HG02852 (cell line): ENCODE measurements around the gene EXOC4.

Source experiments
- ATAC-seq: cut with Tn5 transposase; IDR thresholded peaks from one replicate; pipeline ENCODE4 v1.9.1; 2021; ENCODE audit warnings: mild to moderate bottlenecking, moderate library complexity; ENCODE audit not compliant: unreplicated experiment

EXOC4 gene

DNA sequence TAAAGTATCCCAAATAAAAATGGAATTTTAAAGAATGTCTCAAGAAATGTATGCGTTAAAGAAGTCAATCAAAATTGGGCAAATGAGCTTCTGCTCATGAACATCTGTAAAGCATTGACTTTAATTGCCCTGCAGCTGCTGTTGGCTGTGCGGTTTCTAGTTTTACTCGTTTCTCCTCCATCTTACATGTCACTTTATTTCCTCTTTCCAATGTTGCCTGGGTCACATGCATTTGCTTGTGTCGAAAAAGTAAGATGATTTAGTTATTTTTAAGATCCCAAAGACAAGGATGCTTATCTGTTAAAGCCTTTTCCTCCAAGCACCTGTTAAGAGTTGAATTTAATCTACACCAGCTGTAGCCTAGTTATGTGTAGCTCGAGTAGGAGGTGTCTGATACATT lies 310.4 kb downstream of the EXOC4 start:
- ATAC-seq, result no peak

DNA sequence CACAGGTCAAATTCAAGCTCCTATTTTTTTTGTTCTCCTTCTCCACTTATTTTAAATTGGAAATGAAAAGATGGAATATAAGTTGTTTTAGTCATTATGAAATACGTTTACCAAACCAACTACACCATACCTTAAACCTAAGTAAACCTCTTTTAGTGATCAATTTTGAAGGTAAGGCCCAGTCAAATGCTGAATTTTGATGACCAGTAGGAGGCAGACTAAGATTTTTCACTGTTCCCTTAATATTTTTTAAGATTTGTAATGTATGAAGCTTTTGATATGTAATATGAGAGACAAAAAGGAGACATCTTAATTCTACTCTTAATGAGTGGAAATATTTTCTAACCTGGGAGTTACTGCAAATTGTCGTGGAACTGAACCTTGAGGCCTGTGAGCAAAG lies 311.6 kb downstream of the EXOC4 start:
- ATAC-seq, result no peak

DNA sequence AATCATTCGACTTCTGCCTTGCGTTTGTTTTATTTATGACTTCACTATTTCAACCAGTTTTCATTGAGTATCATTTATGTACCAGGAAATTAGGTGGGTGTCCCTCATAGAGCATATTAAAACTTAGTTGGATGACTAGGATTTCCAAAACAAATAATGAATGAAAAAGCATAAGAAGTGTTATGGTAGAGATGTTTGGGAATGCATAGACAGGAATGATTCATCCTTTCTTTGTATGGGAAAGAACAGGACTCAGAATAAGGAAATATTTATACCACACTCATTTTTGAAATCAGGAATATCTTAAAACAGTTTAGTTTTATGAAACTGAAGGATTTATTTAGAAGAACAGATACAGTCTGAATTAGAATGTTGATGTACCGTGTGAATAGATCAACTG lies 315.7 kb downstream of the EXOC4 start:
- ATAC-seq, result no peak

DNA sequence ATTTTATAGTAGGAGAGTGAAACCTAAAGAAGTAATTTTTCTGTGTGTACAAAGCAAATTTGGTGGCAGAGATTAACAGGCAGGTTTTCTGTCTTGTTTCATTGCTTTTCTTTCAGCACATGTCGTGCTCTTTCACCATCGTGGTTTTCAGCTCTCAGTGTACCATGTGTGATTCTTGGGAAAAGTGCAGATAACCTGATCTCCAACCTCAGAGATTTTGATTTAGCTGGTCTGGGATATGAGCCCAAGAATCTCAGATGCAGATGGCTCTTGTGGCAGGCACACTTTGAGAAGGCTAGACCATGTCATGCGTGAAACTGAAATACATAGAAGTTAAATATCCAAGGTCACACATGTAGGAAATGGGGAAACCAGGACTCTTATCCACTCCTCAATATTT lies 317.4 kb downstream of the EXOC4 start:
- no peak for ATAC-seq

DNA sequence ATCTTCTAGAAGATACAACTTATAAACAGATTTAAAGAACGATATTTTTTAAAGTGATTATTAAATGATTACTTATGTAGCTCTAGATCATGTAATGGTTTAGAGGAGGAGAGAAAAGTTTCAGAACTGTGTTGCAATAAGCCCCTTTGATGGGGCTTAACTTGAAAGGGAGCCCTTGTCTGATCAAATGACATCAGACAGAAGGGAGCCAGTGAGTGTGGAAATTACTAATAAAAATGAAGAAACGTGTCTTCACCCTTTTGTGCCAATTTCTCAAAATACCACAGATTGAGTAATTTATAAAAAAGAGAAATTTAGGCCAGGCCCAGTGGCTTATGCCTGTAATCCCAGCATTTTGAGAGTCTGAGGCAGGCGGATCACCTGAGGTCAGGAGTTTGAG lies 318.2 kb downstream of the EXOC4 start:
- ATAC-seq, result no peak

DNA sequence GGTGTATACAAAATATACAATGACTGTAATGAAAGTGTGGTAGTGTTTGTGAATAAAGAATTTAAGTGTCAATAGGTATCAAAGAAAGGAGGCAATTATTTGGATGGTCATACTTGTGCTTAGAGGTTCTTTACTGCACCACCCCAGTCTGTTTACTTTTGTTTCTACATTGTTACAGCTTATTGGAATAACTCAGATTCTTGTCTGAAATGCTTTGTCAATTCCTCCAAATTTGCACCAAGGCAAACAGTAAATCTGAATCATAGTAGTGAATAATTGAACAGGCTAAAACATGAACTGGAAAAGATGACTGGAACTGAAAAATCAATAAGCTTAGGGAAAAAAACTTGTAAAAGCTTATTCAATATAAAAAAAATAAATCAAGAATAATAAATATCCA lies 319.2 kb downstream of the EXOC4 start:
- no peak for ATAC-seq

DNA sequence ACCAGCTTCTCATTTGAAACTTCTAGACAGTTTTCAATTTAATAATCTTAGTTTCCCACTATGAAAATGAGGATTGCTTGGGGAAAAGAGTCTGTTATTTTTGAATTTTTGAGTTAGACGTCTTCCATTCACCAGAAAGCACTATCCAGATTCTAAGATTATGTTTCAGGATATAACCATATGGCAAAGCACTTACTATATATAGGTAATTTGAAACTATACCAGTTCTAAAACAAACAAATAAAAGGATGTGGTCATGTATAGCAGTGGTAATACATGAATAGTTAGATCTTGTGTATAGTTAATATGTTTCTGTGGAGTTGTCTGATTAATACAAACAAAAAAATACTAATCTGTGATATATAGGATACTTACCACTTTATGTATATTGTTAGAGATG lies 320.0 kb downstream of the EXOC4 start:
- no peak for ATAC-seq

DNA sequence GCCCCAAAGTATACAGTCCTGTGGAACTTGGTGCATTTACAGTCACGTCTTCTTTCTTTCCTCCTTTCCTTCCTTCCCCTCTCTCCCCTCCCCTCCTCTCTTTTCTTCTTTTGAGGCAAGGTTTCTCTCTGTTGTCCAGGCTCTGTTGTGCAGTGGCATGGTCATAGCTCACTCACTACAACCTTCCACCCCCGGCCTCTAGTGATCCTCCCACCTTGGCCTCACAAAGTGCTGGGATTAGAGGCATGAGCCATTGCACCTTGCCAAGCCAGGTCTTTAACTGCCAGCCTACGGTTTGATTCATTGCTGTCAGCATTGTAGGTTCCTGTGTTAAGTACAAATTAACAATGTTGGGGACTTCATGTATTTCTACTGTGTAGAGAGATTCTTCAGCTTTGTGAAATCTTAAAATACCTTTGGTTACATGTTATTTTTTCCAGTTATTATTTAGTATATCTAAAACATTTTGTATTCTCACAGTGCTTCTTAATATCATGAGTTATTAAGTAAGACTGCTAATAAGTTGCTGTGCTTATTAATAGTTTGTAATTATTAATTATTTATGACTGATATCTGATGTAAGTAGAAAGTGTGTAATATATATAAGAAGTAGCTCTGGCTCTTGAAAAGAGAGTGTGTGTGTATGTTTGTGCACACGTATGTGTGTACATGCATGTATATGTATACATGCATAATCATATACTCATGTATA lies 320.8 kb downstream of the EXOC4 start:
- no peak for ATAC-seq

DNA sequence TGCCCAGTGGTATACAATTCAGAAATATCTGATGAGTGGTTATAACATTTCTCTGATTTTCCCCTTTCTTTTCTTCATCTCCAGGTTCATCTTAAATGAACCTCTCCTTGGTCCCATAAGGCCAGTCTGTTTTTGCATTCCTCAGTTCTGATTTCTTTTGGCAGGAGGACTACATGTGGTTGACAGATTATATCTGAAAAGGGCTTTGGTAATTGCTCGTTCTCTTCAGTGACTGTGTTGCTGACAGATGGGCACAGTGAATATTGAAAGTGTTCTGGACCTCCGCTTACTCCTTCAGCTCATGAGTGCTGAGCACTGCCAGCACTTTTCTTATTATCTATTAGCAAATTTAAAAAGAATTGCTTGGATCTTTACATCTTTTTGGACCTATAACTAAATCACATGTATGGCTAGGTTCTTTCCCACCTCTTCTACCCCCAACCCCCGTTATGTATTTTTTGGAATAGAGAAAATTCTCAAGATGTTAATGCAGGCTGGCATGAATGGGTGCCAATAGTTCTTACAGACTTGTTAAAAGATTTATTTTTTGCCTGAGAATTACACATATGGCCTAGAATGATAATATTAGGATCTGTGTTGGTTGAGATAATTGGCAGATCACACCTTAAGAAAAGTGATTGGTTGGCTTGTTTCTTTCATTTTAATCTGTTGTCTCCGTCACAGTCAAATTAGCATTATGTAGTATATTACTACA lies 323.0 kb downstream of the EXOC4 start:
- no peak for ATAC-seq

DNA sequence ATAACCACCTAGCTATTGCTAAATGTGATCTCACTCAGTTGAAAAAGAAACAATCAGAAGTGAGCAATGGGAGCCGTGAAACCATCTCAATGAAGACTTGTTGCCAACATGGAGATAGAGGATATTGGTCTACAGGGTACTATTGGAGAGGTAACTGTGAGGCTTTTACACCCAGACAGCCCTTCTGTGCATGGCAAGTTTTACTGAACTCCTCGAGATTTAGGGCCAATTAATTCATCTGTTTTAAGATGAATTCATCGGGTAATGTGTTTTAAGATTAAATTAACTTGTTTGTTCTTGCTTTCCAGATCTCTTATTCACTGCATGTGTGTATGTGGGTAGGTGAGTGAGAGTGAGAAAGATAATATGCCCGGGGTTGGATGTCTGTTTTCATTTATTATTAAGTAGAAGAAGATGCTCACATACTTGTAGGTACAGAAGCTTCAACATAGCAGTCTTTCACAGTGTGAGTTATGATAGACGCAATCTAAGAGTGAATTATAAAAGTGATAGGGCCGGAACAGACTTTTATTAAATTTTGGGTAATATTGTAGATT lies 323.8 kb downstream of the EXOC4 start:
- no peak for ATAC-seq

DNA sequence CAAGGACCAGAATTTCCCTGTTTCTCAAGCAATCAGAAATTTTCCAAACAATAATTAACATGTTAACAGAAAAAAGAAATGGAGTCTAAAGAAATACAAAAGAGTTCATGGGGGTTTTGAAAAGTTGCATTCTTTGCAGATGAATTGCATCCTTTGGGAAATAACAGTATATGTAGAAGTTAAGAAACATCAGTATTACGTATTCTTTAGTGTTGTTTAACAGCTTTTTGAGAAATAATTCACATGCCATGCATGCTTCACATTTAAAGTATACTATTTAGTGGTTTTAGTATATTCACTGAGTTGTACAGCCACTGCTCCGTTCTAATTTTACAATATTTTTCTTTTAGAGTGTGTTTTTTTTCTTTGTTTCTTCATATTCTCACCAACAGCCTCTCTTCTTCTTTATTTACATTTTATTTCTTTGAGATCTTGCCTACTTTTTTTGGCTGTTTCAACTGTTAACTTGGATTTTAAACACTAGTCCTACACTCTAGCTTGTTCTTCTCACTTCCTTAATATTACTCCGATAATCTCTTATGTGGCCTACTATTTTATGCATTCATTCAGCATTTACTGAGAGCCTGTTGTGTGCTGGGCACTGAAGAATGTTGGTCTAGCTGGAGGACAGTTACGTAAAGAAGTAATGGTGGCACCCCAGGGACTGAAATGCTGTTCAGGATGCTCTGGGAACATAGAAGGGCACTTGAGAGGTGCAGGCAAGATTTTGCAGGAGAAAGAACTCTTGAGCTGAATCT lies 330.1 kb downstream of the EXOC4 start:
- ATAC-seq, result no peak

DNA sequence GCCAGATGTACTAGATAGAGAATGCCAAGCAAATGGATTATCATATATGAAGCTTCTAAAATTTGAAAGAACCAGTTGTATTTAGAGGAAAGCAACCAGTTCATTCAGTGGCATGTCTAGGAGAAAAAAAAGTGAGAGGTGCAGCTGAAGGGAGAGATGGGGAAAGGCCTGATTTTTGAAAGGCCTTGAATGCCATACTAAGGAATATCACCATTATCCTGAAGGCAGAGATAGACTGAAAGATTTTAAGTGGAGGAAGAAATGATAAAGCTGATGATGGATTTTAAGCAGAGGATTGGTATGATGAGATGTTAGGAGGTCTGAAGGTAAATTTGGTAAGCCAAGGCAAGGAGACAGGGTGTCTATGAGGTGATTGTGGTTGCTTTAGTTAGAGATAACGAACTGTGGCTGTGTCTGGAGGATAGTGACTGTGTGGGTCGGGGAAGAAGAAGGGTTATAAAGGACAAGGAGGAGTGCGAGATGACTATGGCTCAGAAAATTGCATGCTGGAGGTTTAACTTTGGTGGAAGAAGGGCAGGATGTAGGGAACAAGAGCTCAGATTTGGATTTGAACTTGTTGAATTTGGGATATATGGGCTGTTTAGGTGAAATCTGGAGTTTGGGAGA lies 330.8 kb downstream of the EXOC4 start:
- no peak for ATAC-seq

DNA sequence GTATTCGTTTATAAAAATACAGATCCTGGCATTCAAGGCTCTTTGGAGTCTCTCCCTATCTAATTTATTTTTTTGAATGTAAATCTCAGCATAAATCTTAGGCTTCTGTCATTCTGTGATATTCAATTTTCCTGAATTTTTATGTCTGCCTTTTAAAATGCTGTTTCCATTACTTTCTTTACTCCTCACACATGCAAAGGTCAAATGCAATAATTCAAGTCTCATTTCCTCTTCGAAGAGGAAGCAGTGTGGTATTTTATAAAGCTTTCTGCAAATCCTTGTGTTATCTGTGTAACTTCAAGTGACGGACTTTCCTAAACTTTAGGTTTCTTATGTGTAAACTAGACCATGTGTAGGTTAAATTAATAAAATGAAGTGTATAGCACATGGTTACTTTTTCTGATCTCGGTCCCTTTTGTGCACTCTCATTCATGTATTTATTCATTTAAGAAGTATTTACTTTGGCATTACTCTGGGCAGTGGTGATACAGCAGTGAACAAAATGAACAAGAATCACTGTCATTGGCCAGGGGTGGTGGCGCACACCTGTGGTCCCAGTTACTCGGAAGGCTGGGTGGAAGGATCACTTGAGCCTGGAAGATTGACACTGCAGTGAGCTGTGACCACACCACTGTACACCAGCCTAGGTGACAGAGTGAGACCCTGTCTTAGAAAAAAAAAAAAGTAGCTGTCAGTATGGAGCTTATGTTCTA lies 332.2 kb downstream of the EXOC4 start:
- no peak for ATAC-seq

DNA sequence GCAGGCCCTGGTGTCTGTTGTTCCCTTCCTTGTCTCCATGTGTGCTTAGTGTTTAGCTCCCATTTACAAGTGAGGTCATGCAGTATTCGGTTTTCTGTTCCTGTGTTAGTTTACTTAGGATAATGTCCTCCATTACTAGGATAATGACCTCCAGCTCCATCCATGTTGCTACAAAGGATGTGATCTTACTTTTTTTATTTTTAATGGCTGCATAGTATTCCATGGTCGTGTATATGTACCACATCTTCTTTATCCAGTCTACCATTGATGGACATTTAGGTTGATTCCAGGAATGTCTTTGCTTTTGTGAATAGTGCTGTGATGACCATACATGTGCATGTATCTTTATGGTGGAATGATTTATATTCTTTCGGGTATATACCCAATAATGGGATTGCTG lies 333.4 kb downstream of the EXOC4 start:
- no peak for ATAC-seq

DNA sequence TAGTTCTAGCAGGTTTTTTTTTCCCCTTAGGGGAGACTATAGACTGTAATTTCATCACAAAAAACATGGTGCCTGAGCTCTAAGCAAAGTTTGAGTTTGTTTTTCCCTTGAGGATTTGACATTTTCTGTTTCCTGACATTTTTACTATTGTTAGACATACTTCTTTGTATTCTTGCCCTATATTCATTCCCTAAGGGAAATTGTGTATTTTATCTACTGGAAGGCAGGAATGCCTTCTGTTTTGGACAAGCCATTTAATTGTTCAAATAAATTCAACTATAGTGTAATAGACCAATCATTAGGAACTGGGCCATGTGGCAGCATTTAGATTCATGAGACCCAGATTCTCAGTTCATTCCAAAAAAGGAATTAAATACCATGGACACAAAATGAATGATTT lies 335.0 kb downstream of the EXOC4 start:
- ATAC-seq, result no peak

DNA sequence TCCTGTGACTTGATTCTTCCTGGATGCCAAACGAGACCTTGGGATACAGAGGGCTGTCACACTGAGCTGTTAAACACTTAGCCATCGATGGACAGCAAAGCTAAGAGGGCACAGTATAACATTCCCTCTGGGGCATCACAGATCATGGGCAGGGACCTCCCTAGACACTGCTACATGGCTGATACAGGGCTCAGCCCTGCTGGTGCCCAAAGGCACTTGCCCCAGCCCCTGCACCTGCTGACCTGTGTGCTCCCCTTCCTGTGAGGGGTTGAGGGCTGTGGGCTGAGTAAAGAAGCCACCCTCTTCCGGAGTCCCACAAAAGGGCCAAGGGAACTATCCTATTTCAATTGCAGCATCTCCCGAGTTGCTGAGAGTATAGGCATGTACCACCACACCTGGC lies 337.9 kb downstream of the EXOC4 start:
- no peak for ATAC-seq

DNA sequence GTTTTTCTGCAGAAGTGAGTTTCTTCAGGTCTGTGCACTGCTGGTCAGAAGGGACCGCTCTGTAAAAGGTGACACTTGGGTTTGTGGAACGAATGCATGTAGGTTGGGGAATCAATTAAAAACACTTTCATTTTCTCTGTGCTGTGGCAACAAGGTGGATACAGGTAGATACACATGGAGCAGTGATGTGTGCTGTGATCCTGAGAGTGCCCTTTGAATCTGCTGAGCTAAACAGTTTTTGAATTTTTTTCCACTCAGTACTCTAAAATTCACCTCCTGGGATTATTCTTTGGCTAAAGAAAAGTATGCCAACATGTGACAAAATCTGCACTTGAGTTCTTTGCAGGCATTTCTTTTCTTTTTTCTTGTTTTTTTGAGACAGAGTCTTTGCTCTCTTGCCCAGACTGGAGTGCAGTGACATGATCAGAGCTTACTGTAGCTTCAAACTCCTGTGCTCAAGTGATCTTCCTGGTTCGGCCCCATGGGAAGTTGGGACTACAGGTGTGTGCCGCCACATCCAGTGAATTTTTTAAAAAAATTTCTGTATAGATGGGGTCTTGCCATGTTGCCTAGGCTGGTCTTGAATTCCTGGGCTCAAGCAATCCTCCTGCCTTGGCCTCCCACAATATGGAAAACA lies 338.9 kb downstream of the EXOC4 start:
- no peak for ATAC-seq

DNA sequence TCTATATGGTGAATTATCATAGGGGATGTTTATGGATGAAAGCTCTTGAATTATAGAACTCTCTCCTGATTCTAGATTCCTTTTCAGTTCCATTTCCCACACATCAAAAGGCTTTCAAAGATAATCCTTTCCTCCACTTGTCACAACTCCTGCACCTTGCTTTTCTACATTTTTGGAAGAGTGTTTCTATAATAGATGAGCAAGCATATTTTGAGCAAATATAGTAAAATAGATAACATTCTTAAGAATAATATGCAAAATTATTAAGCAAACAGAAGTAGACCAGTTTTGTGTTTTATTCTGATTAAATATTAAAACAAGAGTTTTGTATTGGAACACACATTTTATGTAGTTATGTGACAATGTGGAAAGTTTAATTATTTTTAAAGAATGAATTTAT lies 340.7 kb downstream of the EXOC4 start:
- ATAC-seq, result no peak

DNA sequence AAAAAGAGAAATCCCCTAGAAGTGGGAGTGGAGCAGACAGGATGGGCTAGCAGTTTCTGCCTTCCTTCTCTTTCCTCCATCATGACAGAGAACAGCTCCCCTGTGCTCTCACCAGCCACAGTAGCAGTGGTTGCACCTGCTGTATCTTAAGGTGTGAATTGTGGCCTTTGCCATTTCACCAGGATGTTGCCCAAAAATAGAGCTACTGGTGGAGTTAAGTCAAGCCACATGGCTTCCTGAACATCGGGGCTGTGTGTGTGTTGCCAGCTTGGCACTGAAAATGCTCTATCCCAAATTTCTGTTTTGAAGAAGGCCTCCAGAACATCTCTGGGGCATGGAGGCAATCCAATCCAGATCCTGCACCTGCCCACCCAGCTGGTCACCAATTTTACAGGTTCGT lies 348.7 kb downstream of the EXOC4 start:
- ATAC-seq, result no peak

DNA sequence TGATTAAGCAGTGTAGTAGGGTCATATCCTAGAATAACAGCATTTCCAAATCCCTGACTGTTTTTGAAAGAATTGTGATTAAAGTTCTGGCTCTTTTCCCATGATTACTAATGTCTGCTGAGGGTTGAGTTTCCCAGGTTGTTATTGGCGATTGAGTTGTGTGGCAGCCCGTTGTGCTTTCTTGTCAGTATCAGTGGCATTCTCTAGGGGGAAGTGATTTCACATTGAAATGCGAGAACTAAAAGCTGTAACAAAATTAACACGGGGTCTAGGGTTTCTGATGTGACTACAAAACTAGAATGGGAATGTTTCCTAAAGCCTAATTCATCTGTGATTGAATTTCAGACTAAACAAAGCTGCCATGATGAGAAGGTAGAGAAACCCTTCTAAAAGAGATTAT lies 349.4 kb downstream of the EXOC4 start:
- ATAC-seq, result no peak
